Measurements from ENCODE around the gene NR2E3.

GRCh38 chr15:71800835-71801745, 9.3 kb upstream of the NR2E3 start:
- TF ChIP-seq CTCF (IDR thresholded peaks at IDR 0.05) (peak; percentile 73 to 96 (median 91)), POLR2A (IDR thresholded peaks at IDR 0.05) (no peak)
